GM20431 (cell line): ENCODE measurements around the gene POLR2E.
"Not testable (repeated sequence)": the region's sequence is repeated elsewhere in the genome, so short reads cannot be mapped to it uniquely, and the experiment has no call there.

Source experiments
- in situ Hi-C: fragments of 300-500 bp; cut with MseI, MboI; formaldehyde crosslinking; loops from one replicate; pipeline ENCODE4 v1.15.0; 2020; ENCODE audit warnings: low sequenced_read_pairs; ENCODE audit not compliant: unreplicated experiment

POLR2E gene

GRCh38 chr19:1094978-1095701, at the start of gene POLR2E:
POLR2E (minus strand) TSS chr19:1095375; CDS start chr19:1095315, 60 bp downstream.
- in situ Hi-C loops = no loop called here

DNA sequence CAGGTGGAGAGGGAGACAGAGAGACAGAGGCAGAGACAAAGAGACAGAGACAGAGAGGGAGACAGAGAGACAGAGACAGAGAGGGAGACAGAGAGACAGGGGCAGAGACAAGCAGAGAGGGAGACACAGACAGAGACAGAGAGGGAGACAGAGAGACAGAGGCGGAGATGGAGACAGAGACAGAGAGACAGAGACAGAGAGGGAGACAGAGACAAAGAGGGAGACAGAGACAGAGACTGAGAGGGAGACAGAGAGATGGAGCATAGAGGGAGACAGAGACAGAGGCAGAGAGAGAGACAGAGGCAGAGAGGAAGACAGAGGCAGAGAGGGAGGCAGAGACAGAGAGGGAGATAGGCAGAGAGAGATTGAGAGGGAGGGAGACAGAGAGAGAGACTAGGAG, 49.6 kb upstream of the POLR2E start:
- in situ Hi-C loops = no loop called here

DNA sequence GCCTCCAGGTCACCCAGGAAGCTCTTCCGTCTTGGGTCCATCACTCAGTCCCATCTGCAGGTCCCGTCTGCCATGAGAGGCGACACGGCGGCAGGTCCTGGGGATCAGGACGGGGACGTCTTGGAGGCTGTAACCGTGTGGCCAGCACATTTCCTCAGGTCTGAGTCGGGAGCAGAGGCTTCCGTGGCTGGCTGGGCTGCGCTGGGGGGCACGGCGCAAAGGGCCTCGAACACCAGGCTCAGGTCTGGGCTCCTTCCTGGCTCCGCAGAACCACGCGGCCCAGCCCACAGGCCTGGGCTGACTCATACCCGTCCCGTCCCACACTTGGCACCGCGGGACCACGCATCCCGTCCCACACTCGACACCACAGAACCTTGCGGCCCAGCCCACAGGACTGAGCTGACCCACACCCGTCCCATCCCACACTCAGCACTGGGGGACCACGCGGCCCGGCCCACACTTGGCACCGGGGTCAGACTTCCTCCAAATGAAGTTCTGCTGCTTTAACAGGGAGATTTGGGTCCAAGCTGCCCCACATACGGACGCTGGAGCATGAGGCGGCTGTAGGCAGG, 48.7 kb upstream of the POLR2E start:
- in situ Hi-C loops = no loop called here

DNA sequence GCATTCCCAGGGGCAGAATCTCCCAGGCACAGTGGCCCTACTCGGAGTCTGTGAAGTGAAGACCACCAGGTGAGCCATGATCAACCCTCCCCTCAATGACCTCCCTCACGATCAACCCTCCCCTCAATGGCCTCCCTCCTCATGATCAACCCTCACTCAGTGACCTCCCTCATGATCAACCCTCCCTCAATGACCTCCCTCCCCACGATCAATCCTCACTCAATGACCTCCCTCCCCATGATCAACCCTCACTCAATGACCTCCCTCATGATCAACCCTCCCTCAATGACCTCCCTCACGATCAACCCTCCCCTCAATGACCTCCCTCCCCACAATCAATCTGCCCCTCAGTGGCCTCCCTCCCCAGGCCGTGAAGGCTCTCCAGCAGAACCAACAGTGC, 46.8 kb upstream of the POLR2E start:
- in situ Hi-C loops = no loop called here

DNA sequence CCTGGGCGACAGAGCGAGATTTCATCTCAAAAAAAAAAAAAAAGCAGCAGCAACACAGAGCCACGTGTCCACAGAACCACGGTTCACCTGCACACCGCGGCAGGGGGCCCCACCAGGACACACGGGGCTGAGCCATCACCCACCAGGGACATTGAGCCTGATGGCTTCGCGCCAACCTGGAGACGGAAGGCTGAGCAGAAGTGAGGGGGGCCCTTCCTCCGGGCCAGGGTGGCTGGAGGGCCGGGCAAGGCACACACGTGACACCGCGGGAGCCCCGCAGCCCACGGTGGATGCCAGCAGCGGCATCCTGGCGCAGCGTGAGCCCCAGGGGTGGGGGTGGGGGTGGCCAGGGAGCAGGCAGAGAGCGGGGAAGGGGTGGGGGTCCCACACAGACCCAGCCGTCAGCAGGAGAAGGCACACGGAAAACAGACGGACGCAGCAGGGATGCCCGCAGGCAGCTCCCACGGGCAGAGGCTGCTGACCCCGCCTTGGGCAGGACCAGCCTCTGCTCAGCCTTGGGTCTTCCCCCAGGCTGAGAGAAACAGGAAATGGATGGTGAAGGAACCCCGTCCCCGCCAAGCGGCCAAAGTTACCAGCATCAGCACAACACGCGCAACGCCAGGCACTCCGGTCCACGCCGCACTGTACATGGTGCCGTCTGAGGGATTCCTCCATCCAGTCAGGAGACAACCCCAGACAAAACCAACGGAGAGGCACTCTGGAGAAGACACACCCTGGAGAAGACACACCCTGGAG, 45.3 kb upstream of the POLR2E start:
- in situ Hi-C loops = no loop called here

DNA sequence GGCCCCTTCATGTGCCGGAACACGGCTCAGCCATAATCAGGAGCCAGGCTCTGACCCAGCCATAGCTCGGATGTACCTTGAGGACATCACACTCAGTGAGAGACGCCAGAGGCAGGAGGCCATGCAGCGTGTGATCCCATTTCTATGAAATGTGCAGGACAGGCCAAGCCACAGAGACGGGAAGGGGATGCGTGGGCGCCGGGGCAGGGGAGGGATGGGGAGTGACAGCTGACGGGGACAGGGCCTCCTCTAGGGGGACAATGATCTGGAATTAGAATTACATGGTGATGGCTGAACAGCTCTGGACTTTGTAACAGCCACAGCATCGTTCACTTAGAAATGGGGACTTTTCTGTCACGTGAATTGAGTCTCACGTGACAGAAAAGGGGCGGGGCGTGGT, 44.0 kb upstream of the POLR2E start:
- in situ Hi-C loops = no loop called here

DNA sequence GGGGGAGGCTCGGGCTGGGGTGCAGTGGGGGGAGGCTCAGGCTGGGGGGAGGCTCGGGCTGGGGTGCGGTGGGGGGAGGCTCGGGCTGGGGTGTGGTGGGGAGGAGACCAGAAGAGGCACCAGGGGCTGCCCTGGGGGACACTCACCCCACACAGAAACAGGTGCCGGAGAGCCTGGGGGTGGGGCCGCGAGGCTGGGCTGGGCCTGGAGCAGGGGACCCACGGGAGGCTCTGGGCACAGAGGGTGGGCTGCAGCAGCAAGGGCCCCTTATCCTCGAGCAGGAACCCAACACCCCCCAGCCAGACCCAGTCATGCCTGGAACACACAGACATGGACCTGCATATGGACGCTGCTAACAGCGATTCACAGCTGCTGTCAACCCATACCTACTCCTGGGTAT, 42.9 kb upstream of the POLR2E start:
- in situ Hi-C loops = no loop called here

DNA sequence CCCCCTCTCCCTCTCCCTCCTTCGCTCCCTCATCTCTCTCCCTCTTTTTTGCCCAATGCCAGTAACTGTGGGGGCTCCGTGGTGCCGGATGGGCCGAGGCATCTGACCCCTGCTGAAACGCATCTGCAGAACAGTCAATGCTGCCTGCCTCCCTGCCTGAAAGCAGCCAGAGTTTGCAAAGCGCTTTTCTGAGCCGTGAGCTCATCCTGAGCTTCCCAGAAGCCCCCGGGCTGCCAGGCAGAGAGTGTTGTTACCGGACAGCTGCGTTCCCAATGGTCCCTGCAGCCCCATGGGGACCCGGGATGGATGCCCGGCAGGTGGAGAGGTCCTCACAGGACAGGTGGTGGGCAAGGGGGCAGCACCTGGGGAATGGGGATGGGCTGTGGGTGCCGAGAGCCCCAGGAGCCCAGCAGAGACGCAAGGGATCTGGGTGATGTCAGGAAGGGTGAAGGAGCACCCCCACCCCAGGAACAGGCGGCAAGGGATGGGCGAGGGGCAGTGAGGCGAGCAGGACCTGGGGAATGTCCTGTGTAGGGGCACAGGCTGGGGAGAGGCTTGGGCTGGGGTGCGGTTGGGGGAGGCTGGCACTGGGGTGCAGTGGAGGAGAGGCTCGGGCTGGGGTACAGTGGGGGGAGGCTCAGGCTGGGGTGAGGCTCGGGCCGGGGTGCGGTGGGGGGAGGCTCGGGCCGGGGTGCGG, 41.6 kb upstream of the POLR2E start:
- in situ Hi-C loops = no loop called here

- in situ Hi-C loops = no loop called here
These were observed 41.0 kb upstream of the POLR2E start for GRCh38 chr19:1136201-1136600.

- in situ Hi-C loops = no loop called here
These were observed 40.3 kb upstream of the POLR2E start for GRCh38 chr19:1135454-1135853.

DNA sequence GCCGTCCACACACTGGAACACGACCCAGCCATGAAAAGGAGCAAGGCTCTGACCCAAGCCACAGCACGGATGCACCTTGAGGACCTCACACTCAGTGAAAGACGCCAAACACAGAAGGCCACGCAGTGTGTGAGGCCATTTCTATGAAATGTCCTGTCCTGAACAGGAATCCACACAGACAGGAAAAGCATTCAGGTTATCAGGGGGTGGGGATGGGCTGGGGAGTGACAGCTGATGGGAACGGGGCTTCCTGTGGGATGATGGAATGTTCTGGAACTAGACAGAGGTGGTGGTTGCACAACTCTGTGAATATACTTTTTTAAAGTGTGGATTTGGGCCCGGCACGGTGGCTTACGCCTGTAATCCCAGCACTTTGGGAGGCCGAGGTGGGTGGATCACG, 39.3 kb upstream of the POLR2E start:
- in situ Hi-C loops = no loop called here

GRCh38 chr19:1133471-1133929, 38.3 kb upstream of the POLR2E start:
- in situ Hi-C loops = no loop called here

DNA sequence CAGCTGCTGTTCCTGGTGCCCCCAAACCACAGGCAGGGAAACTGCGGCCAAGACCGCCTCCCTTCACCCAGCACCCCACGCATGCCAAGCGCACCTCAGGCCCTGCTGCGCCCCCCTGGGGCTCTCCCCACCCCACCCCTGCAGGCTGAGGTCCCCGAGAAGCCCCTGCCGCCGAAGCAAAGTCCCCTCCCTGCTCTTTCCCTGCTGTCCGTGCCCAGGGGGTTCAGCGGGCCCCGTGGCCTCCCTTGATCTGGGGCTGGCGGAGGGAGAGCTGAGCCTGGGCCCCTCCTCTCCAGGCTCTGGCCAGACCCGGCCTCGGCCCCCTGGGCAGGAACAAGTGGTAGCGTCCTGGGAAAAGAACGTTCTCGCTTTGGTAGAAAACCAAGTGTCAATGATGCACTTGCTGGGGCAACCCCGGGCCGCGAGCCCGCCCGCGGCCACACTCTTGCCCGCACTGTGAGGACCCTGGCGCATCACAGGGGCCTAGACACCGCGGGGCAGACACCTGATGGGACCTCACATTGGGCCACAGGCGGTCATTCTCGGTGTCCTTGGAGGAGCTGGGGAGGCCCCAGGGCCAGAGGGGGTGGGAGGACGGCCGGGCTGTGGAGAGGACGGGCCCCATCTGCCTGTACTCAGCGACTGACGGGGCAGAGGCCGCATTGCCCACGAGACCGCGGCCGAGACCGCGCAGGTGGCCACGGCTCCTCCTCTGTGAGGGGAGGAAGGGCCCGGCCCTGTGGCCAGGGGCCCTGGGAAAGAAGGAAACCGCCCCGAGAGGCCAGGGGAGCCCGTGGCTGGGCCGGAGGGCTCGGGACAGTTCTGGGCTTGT, 37.6 kb upstream of the POLR2E start:
- in situ Hi-C loops = no loop called here

GRCh38 chr19:1131718-1132551, 36.8 kb upstream of the POLR2E start:
- in situ Hi-C loops = no loop called here

DNA sequence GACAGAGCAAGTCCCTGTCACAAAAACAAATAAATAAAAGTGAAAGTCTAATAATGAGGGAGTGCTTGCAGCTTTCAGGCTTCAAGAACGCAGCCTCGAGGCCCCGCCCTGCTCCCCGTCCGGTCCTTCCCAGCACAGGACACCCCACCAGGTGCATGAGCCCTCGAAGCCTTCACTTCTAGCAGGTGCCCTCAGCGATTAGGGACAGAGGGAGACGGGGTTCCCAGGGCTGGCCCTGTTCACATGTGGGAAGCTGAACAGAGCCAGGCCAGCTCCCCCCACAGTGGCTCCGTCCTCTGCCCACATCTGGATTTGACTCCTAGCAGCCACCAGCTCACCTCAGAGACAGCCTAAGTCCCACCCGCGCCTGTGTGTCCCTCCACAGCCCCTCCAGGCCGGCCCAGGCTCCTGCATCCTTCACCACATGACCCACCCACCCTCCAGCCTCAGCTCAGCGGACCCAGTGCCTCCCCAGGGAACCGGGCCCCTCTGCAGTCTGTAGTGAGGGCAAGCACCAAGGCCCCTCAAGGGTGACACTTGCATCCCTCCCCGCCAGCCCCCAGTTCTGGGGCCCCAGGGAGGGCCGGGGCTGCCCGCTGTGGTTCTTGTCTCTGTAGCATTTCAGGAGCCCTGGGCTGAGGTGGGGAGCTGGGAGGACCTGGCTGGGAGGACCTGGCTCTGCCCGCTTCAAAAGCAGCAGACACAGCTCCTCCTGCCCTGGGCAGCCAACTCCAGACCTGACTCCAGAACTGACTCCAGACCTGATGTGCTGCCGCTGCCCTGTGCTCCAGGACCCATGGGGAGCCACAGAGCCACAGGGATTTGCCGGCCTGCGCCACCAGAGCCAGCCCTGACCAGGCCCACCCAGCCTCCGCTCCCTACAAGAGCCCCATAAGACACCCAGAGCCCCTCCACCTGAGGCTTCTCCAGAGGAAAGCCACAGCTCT, 35.9 kb upstream of the POLR2E start:
- in situ Hi-C loops = no loop called here

DNA sequence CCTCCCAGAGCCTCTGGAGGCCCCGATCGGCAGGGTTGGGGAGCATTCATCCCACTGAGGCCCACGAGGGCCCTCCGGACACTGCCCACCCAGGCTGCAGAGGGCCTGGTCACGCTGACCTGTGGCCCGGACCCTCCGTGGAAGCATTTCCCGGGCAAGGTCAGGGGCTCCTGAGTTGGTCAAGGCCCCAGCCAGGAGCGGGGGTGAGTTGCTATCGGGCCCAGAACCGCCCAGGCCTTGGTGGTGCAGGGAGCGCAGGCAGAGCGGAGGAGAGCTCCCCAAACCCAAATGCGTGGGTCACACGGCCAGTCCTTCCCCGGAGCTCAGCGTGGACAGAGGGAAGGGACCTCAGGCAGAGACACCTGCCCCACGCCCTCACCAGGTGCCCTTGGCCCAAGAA, 34.4 kb upstream of the POLR2E start:
- in situ Hi-C loops = no loop called here

DNA sequence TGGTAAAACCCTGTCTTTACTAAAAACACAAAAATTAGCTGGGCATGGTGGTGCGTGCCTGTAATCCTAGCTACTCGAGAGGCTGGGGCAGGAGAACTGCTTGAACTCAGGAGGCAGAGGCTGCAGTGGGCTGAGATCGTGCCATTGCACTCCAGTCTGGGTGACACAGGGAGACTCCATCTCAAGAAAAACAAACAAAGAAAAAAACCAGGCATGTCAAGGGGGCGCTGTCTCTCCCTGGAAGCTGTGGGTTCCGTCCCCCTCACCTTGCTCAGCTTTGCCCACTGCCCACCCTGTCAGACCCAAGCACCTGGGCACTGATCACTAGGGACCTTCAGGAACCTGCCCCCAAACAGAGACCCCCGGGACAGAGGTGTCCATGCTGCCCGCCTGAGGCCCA, 33.9 kb upstream of the POLR2E start:
- in situ Hi-C loops = not testable (repeated sequence)

GRCh38 chr19:1128106-1128505, 32.9 kb upstream of the POLR2E start:
- in situ Hi-C loops = no loop called here
